HCT116 (cell line): ENCODE measurements around the gene KRT33B. TPM values are rescaled to one million over a fixed set of nuclear protein-coding genes. Genes with fewer than 3 reads are reported as not detected.

Experiments used
- ATAC-seq: fragments of 200-7000 bp; cut with Tn5 transposase; 2 replicates; pipeline ENCODE4 v1.9.1; 2020; ENCODE audit warnings: mild to moderate bottlenecking, moderate library complexity
- BruUV-seq: library from RNA; stranded (reverse); fragments of 400-500 nt; replicated peaks from 2 replicates; lab custom pipeline; 2021; lab: Mats Ljungman, UMichigan
- CTCF ChIA-PET: fragments of 300-600 bp; sonication (Branson Sonifier 250); formaldehyde crosslinking; loops from one replicate; lab custom pipeline; 2021; ENCODE audit warnings: antibody characterized with exemption; lab: Charles Lee
- POLR2A ChIA-PET: fragments of 300-600, 350-600 bp; sonication (Branson Sonifier 250); formaldehyde crosslinking; loops from one replicate; lab custom pipeline; 2021; ENCODE audit warnings: antibody characterized with exemption; lab: Charles Lee
- RAD21 ChIA-PET, 2 experiments: fragments of 300-600 bp; sonication (Branson Sonifier 250); formaldehyde crosslinking; loops; one replicate each; lab custom pipeline; 2023; ENCODE audit warnings: low total read pairs in 2 of 2; ENCODE audit not compliant: uncharacterized antibody in 2 of 2, unreplicated experiment in 2 of 2, low non-redundant PET in 1 of 2; lab: Charles Lee
- DNase-seq: peaks from one replicate; pipeline ENCODE4 v3.0.0-alpha.2; 2010; ENCODE audit warnings: low read depth, low spot score
- H2AFZ ChIP-seq: fragments of 200-600 bp; shearing (Covaris generic), sonication (generic); 2 replicates; pipeline ENCODE4 v1.6.1; 2017; ENCODE audit warnings: low read depth, mixed run types, mixed read lengths, antibody characterized with exemption, low read length; ENCODE audit not compliant: poor library complexity, severe bottlenecking
- H3K27ac ChIP-seq: 2 replicates; pipeline ENCODE4 v1.5.1; 2012; ENCODE audit warnings: low read depth, low read length
- H3K27me3 ChIP-seq: fragments of 200-600 bp; sonication (generic); 2 replicates; pipeline ENCODE4 v1.6.1; 2016; ENCODE audit warnings: mixed run types, low read length, mixed read lengths; ENCODE audit not compliant: insufficient read depth
- H3K36me3 ChIP-seq, 2 experiments: fragments of 200-500 bp in 1 of 2; fragments of 200-600 bp in 1 of 2; sonication (Bioruptor generic) in 1 of 2; sonication (generic) in 1 of 2; 2 replicates each; pipeline versions ENCODE4 v1.5.1 to v1.6.1; 2014 to 2016; ENCODE audit warnings: low read length in 2 of 2, inconsistent platforms in 1 of 2, mixed read lengths in 1 of 2, mixed run types in 1 of 2; ENCODE audit not compliant: insufficient read depth in 2 of 2, control insufficient read depth in 1 of 2
- H3K4me1 ChIP-seq, 2 experiments: fragments of 200-600 bp in 1 of 2; sonication (generic) in 1 of 2; 2 replicates each; pipeline versions ENCODE4 v1.5.1 to v1.6.1; 2012 to 2017; ENCODE audit warnings: low read length in 2 of 2, inconsistent platforms in 1 of 2, mild to moderate bottlenecking in 1 of 2, mixed read lengths in 1 of 2, mixed run types in 1 of 2, moderate library complexity in 1 of 2; ENCODE audit not compliant: insufficient read depth in 2 of 2, control insufficient read depth in 1 of 2
- H3K4me2 ChIP-seq: fragments of 200-600 bp; sonication (generic); 2 replicates; pipeline ENCODE4 v1.6.1; 2017; ENCODE audit warnings: mixed run types, low read length, mixed read lengths
- H3K4me3 ChIP-seq, 2 experiments: fragments of 200-600 bp in 1 of 2; sonication (generic) in 1 of 2; replicated peaks in 1 of 2; 2 replicates each; pipeline ENCODE4 v1.5.1; 2011 to 2016; ENCODE audit warnings: low read length in 2 of 2, control low read depth in 1 of 2, low read depth in 1 of 2, mild to moderate bottlenecking in 1 of 2, mixed read lengths in 1 of 2, mixed run types in 1 of 2
- H3K79me2 ChIP-seq: fragments of 200-600 bp; sonication (generic); 2 replicates; pipeline ENCODE4 v1.6.1; 2017; ENCODE audit warnings: mild to moderate bottlenecking, mixed run types, low read length, moderate library complexity, mixed read lengths; ENCODE audit not compliant: insufficient read depth
- H3K9ac ChIP-seq: fragments of 200-600 bp; sonication (generic); 2 replicates; pipeline ENCODE4 v1.6.1; 2016; ENCODE audit warnings: low read length, mixed read lengths
- H3K9me2 ChIP-seq: fragments of 200-600 bp; sonication (generic), shearing (Covaris generic); 2 replicates; pipeline ENCODE4 v1.6.1; 2017; ENCODE audit warnings: mixed run types, mild to moderate bottlenecking, moderate library complexity; ENCODE audit not compliant: insufficient read depth
- H3K9me3 ChIP-seq, 2 experiments: fragments of 200-500 bp in 1 of 2; fragments of 200-600 bp in 1 of 2; sonication (Bioruptor generic) in 1 of 2; sonication (generic) in 1 of 2; 2 replicates each; pipeline ENCODE4 v1.6.1; 2014 to 2017; ENCODE audit warnings: low read length in 2 of 2, mixed read lengths in 2 of 2, inconsistent platforms in 1 of 2, low read depth in 1 of 2, mild to moderate bottlenecking in 1 of 2, mixed run types in 1 of 2, moderate library complexity in 1 of 2; ENCODE audit not compliant: control insufficient read depth in 1 of 2, insufficient read depth in 1 of 2
- H4K20me1 ChIP-seq: fragments of 200-600 bp; sonication (generic), shearing (Covaris generic); 2 replicates; pipeline ENCODE4 v1.6.1; 2017; ENCODE audit warnings: mixed run types, mild to moderate bottlenecking, moderate library complexity; ENCODE audit not compliant: insufficient read depth
- ATF3 ChIP-seq: IDR thresholded peaks from 2 replicates; pipeline ENCODE4 v1.6.1; 2012
- CEBPB ChIP-seq: IDR thresholded peaks from 2 replicates; pipeline ENCODE4 v1.6.1; 2012; ENCODE audit warnings: low read depth
- CTCF ChIP-seq, 3 experiments: fragments of 200-600 bp in 1 of 3; sonication (generic) in 1 of 3; IDR thresholded peaks in 2 of 3; conservative IDR thresholded peaks in 1 of 3; 2 replicates each; pipeline ENCODE4 v1.5.1; 2012 to 2017; ENCODE audit warnings: low read depth in 2 of 3, low read length in 2 of 3, antibody characterized with exemption in 1 of 3, borderline replicate concordance in 1 of 3, control low read depth in 1 of 3, mild to moderate bottlenecking in 1 of 3, mixed read lengths in 1 of 3, mixed run types in 1 of 3, moderate library complexity in 1 of 3; ENCODE audit not compliant: insufficient read depth in 1 of 3
- EGR1 ChIP-seq: IDR thresholded peaks from 2 replicates; pipeline ENCODE4 v1.6.1; 2012; ENCODE audit warnings: low read depth
- ELF1 ChIP-seq: IDR thresholded peaks from 2 replicates; pipeline ENCODE4 v1.6.1; 2012; ENCODE audit warnings: low read depth, borderline replicate concordance
- EZH2 ChIP-seq: fragments of 200-600 bp; sonication (generic); IDR thresholded peaks from 2 replicates; pipeline ENCODE4 v1.6.1; 2017; ENCODE audit warnings: antibody characterized with exemption, mixed run types
- EZH2phosphoT487 ChIP-seq: fragments of 200-600 bp; IDR thresholded peaks from 2 replicates; pipeline ENCODE4 v1.6.1; 2018; ENCODE audit warnings: antibody characterized with exemption, borderline replicate concordance
- FOSL1 ChIP-seq: IDR thresholded peaks from 2 replicates; pipeline ENCODE4 v1.6.1; 2012; ENCODE audit warnings: low read depth
- JUND ChIP-seq: IDR thresholded peaks from 2 replicates; pipeline ENCODE4 v1.6.1; 2012
- MAX ChIP-seq: IDR thresholded peaks from 2 replicates; pipeline ENCODE4 v1.6.1; 2012
- POLR2A ChIP-seq: IDR thresholded peaks from 2 replicates; pipeline ENCODE4 v1.7.0; 2011; ENCODE audit warnings: borderline replicate concordance; ENCODE audit not compliant: insufficient read depth, insufficient read length; ENCODE audit errors: extremely low read depth
- POLR2AphosphoS5 ChIP-seq: IDR thresholded peaks from 2 replicates; pipeline ENCODE4 v1.6.1; 2011; ENCODE audit warnings: mild to moderate bottlenecking, low read depth, low read length, moderate library complexity
- RAD21 ChIP-seq: IDR thresholded peaks from 2 replicates; pipeline ENCODE4 v1.6.1; 2012; ENCODE audit warnings: low read depth, mild to moderate bottlenecking
- SIN3A ChIP-seq: IDR thresholded peaks from 2 replicates; pipeline ENCODE4 v1.6.1; 2012; ENCODE audit warnings: low read depth
- SRF ChIP-seq: IDR thresholded peaks from 2 replicates; pipeline ENCODE4 v1.6.1; 2012; ENCODE audit warnings: low read depth
- TCF7L2 ChIP-seq: IDR thresholded peaks from 2 replicates; pipeline ENCODE4 v1.7.0; 2011; ENCODE audit warnings: borderline replicate concordance, inconsistent platforms; ENCODE audit not compliant: insufficient read depth, insufficient read length; ENCODE audit errors: extremely low read depth
- YY1 ChIP-seq: IDR thresholded peaks from 2 replicates; pipeline ENCODE4 v1.6.1; 2011; ENCODE audit warnings: low read length, low read depth, moderate library complexity, mild to moderate bottlenecking; ENCODE audit not compliant: insufficient replicate concordance; ENCODE audit errors: extremely low read depth
- intact Hi-C: fragments of 100-400 bp; cut with micrococcal nuclease; formaldehyde crosslinking; loops from 2 replicates; pipeline ENCODE4 v1.10.0; 2022
- total RNA-seq: library from RNA; stranded (reverse); gene quantifications from one replicate; pipeline ENCODE4 v1.2.1, GENCODE V29; 2021; ENCODE audit not compliant: unreplicated experiment
- TF ChIP-seq, protein P1 (sequence below): IDR thresholded peaks from 2 replicates; pipeline ENCODE4 v1.6.1; 2011; ENCODE audit warnings: mild to moderate bottlenecking, low read length, moderate library complexity; ENCODE audit not compliant: insufficient replicate concordance; ENCODE audit errors: extremely low read depth

Gene KRT33B
- total RNA-seq, 1 experiment from 2014 or later = not detected

GRCh38 chr17:41391535-41391934 lies 21.9 kb upstream of the KRT33B start:
- no peak overlapping the region for H3K9ac ChIP-seq
- no peak for TF ChIP-seq SRF
- no peak for TF ChIP-seq CEBPB
- TF ChIP-seq POLR2AphosphoS5 = no peak
- no peak for TF ChIP-seq TCF7L2
- no peak for TF ChIP-seq SIN3A
- no peak for TF ChIP-seq RAD21
- TF ChIP-seq MAX = no peak
- TF ChIP-seq JUND = no peak
- no peak for TF ChIP-seq EZH2phosphoT487
- TF ChIP-seq EGR1 = no peak
- no peak for TF ChIP-seq FOSL1
- TF ChIP-seq YY1 = no peak
- TF ChIP-seq ATF3 = no peak
- TF ChIP-seq, protein P1, sequence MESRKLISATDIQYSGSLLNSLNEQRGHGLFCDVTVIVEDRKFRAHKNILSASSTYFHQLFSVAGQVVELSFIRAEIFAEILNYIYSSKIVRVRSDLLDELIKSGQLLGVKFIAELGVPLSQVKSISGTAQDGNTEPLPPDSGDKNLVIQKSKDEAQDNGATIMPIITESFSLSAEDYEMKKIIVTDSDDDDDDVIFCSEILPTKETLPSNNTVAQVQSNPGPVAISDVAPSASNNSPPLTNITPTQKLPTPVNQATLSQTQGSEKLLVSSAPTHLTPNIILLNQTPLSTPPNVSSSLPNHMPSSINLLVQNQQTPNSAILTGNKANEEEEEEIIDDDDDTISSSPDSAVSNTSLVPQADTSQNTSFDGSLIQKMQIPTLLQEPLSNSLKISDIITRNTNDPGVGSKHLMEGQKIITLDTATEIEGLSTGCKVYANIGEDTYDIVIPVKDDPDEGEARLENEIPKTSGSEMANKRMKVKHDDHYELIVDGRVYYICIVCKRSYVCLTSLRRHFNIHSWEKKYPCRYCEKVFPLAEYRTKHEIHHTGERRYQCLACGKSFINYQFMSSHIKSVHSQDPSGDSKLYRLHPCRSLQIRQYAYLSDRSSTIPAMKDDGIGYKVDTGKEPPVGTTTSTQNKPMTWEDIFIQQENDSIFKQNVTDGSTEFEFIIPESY = no peak
- no peak for TF ChIP-seq EZH2
- no peak for TF ChIP-seq ELF1
- no peak for TF ChIP-seq CTCF (IDR thresholded peaks at IDR 0.05 in 2 of 3, conservative IDR thresholded peaks at IDR 0.05 in 1 of 3; ENCODE audit: borderline replicate concordance in 1 of 3, insufficient read depth in 1 of 3, low read depth in 2 of 3, low read length in 2 of 3)
- TF ChIP-seq POLR2A = no peak
- H3K9me3 ChIP-seq = peaks cover 2 to 10% of the 10 kb centered on the region in 2 experiments; a peak in 1 of 4 replicates
- peaks cover 2 to 17% of the 10 kb centered on the region in 2 experiments; a peak in 2 of 4 replicates for H3K4me1 ChIP-seq
- no peaks in the 10 kb centered on the region for H3K79me2 ChIP-seq
- DNase-seq = no peak
- ChIA-PET POLR2A (no interaction called here), CTCF (no interaction called here), RAD21 (no interaction called here)
- no TSS peak for BruUV-seq
- no peak overlapping the region for H3K4me3 ChIP-seq
- H3K27me3 ChIP-seq = no peaks in the 10 kb centered on the region
- H2AFZ ChIP-seq = no peak overlapping the region
- H3K27ac ChIP-seq = no peak overlapping the region
- ATAC-seq = no peak
- no peaks in the 10 kb centered on the region for H3K9me2 ChIP-seq
- H4K20me1 ChIP-seq = no peaks in the 10 kb centered on the region
- intact Hi-C loops = no loop called here
- no peaks in the 10 kb centered on the region for H3K36me3 ChIP-seq
- no peak overlapping the region for H3K4me2 ChIP-seq
